GM12878 (cell line): ENCODE results near the gene NAP1L4.

Experiments used
- POLR2A ChIP-seq: IDR thresholded peaks from 2 replicates; pipeline ENCODE4 v1.6.1; 2011; ENCODE audit warnings: low read depth, mild to moderate bottlenecking, low read length
- SIX5 ChIP-seq: IDR thresholded peaks from 2 replicates; pipeline ENCODE4 v1.6.1; 2011; ENCODE audit warnings: mild to moderate bottlenecking, low read depth, low read length, moderate library complexity; ENCODE audit not compliant: severe bottlenecking

DNA sequence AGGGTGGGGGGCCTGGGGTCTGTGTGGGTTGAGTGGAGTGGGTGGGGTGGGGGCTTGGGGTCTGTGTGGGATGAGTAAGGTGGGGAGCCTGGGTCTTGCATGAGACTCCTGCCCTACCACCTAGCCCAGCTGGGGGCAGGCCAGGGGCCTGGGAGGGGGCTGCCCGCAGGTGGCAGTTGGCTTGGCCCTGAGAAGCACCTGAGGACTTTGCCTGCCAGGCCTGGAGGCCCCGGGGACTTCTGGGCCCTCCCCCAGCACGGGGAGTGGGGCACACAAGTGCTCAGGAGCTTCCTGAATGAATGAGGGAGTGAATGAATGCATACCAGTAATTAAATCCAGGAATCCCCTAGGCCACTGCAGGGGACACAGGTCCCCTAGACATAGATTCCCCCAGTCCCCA lies 69.5 kb downstream of the NAP1L4 start:
- TF ChIP-seq SIX5 (no peak), POLR2A (no peak)
